Neuronal stem cell (in vitro differentiated cells): Measurements from ENCODE around the gene PNPLA7.
"Not testable (repeated sequence)": the region's sequence is repeated elsewhere in the genome, so short reads cannot be mapped to it uniquely, and the experiment has no call there.

ENCODE experiments used
- DNase-seq: peaks from one replicate; pipeline ENCODE4 v3.0.0-alpha.2; 2013; ENCODE audit warnings: low spot score
- H2AFZ ChIP-seq: one replicate; pipeline ENCODE4 v1.6.1; 2013; ENCODE audit warnings: mild to moderate bottlenecking, low read length, inconsistent platforms
- H2AK5ac ChIP-seq: 2 replicates; pipeline ENCODE4 v1.6.1; 2013; ENCODE audit warnings: low read depth, mild to moderate bottlenecking, inconsistent platforms, low read length, moderate library complexity, mixed read lengths
- H2BK120ac ChIP-seq: 2 replicates; pipeline ENCODE4 v1.6.1; 2013; ENCODE audit warnings: low read depth, mild to moderate bottlenecking, inconsistent platforms, low read length, moderate library complexity, mixed read lengths
- H2BK12ac ChIP-seq: one replicate; pipeline ENCODE4 v1.6.1; 2013; ENCODE audit warnings: low read length, inconsistent platforms
- H2BK15ac ChIP-seq: 2 replicates; pipeline ENCODE4 v1.6.1; 2013; ENCODE audit warnings: mild to moderate bottlenecking, low read length, inconsistent platforms, mixed read lengths
- H2BK5ac ChIP-seq: one replicate; pipeline ENCODE4 v1.6.1; 2013; ENCODE audit warnings: inconsistent platforms, mild to moderate bottlenecking, low read length, moderate library complexity
- H3K14ac ChIP-seq: one replicate; pipeline ENCODE4 v1.6.1; 2013; ENCODE audit warnings: low read length, inconsistent platforms
- H3K18ac ChIP-seq: 2 replicates; pipeline ENCODE4 v1.6.1; 2013; ENCODE audit warnings: low read length, inconsistent platforms
- H3K23ac ChIP-seq: 2 replicates; pipeline ENCODE4 v1.6.1; 2013; ENCODE audit warnings: low read depth, mild to moderate bottlenecking, mixed read lengths, low read length, inconsistent platforms; ENCODE audit not compliant: poor library complexity
- H3K27ac ChIP-seq: replicated peaks from 3 replicates; pipeline ENCODE4 v1.5.1; 2013; ENCODE audit warnings: low read length, inconsistent platforms
- H3K27me3 ChIP-seq, 3 experiments: 2 replicates each; pipeline ENCODE4 v1.6.1; 2013; ENCODE audit warnings: low read length in 3 of 3, mild to moderate bottlenecking in 2 of 3, inconsistent platforms in 1 of 3, low read depth in 1 of 3, mixed read lengths in 1 of 3, moderate library complexity in 1 of 3; ENCODE audit not compliant: control insufficient read depth in 3 of 3, insufficient read depth in 3 of 3
- H3K36me3 ChIP-seq, 2 donors: replicated peaks in 1 of 2; 2 replicates each; pipeline ENCODE4 v1.6.1; 2013; ENCODE audit warnings: low read length in 2 of 2; ENCODE audit not compliant: control insufficient read depth in 2 of 2, insufficient read depth in 2 of 2
- H3K4ac ChIP-seq: 2 replicates; pipeline ENCODE4 v1.6.1; 2013; ENCODE audit warnings: inconsistent platforms, mild to moderate bottlenecking, low read length, moderate library complexity
- H3K4me1 ChIP-seq, 2 donors: 1 replicate in 1 of 2; 2 replicates in 1 of 2; pipeline ENCODE4 v1.6.1; 2013; ENCODE audit warnings: low read length in 2 of 2, low read depth in 1 of 2; ENCODE audit not compliant: control insufficient read depth in 2 of 2, insufficient read depth in 1 of 2
- H3K4me2 ChIP-seq: one replicate; pipeline ENCODE4 v1.6.1; 2013; ENCODE audit warnings: mild to moderate bottlenecking, low read length, inconsistent platforms; ENCODE audit not compliant: insufficient read depth, poor library complexity, severe bottlenecking
- H3K4me3 ChIP-seq, 2 donors: 2 replicates each; pipeline ENCODE4 v1.5.1; 2013; ENCODE audit warnings: low read length in 2 of 2, mild to moderate bottlenecking in 2 of 2, inconsistent platforms in 1 of 2, moderate library complexity in 1 of 2
- H3K79me1 ChIP-seq: one replicate; pipeline ENCODE4 v1.6.1; 2013; ENCODE audit warnings: low read depth, mild to moderate bottlenecking, inconsistent platforms, low read length, moderate library complexity
- H3K9ac ChIP-seq: one replicate; pipeline ENCODE4 v1.6.1; 2013; ENCODE audit warnings: mild to moderate bottlenecking, low read depth, low read length, inconsistent platforms; ENCODE audit not compliant: poor library complexity
- H3K9me3 ChIP-seq, 2 donors: replicated peaks in 1 of 2; 2 replicates each; pipeline versions ENCODE3 to v1.6.1; 2013; ENCODE audit warnings: low read length in 2 of 2, mild to moderate bottlenecking in 2 of 2, inconsistent platforms in 1 of 2, low read depth in 1 of 2, mixed read lengths in 1 of 2, moderate library complexity in 1 of 2; ENCODE audit not compliant: control insufficient read depth in 2 of 2, insufficient read depth in 1 of 2
- H4K8ac ChIP-seq: one replicate; pipeline ENCODE4 v1.6.1; 2013; ENCODE audit warnings: low read depth, mild to moderate bottlenecking, inconsistent platforms, low read length, moderate library complexity
- H4K91ac ChIP-seq: one replicate; pipeline ENCODE4 v1.6.1; 2013; ENCODE audit warnings: low read length, low read depth, mild to moderate bottlenecking, inconsistent platforms; ENCODE audit not compliant: poor library complexity
- WGBS, 2 donors: extraction: QIAGEN DNeasy Blood & Tissue Kit; methylation state at CpG; one replicate each; pipeline ENCODE4 v1.1.7; 2013; ENCODE audit warnings: missing lambda C conversion rate in 2 of 2, mixed read lengths in 1 of 2; ENCODE audit not compliant: insufficient read length in 2 of 2, insufficient replicate concordance in 1 of 2; ENCODE audit errors: extremely low coverage in 2 of 2; 5-methylcytosine and 5-hydroxymethylcytosine counted together

Gene PNPLA7

GRCh38 chr9:137553654-137554053 is 3.5 kb upstream of the PNPLA7 start:
- not testable (repeated sequence) for H3K9ac ChIP-seq, H3K4ac ChIP-seq, H3K4me3 ChIP-seq, H3K27ac ChIP-seq, H2BK120ac ChIP-seq, H3K4me2 ChIP-seq, H3K18ac ChIP-seq, H3K79me1 ChIP-seq, H3K14ac ChIP-seq, DNase-seq, H2BK5ac ChIP-seq, H4K91ac ChIP-seq, H2AK5ac ChIP-seq, H3K23ac ChIP-seq, H2BK12ac ChIP-seq, H2BK15ac ChIP-seq, H2AFZ ChIP-seq, H3K27me3 ChIP-seq, H4K8ac ChIP-seq, H3K9me3 ChIP-seq
- H3K4me1 ChIP-seq = peaks cover 6 to 13% of the 10 kb centered on the region in 2 donors
- WGBS, 2 donors = no CpG with 5 or more reads among the region's 10 CpGs
- H3K36me3 ChIP-seq = peaks cover 29 to 54% of the 10 kb centered on the region in 2 donors

DNA sequence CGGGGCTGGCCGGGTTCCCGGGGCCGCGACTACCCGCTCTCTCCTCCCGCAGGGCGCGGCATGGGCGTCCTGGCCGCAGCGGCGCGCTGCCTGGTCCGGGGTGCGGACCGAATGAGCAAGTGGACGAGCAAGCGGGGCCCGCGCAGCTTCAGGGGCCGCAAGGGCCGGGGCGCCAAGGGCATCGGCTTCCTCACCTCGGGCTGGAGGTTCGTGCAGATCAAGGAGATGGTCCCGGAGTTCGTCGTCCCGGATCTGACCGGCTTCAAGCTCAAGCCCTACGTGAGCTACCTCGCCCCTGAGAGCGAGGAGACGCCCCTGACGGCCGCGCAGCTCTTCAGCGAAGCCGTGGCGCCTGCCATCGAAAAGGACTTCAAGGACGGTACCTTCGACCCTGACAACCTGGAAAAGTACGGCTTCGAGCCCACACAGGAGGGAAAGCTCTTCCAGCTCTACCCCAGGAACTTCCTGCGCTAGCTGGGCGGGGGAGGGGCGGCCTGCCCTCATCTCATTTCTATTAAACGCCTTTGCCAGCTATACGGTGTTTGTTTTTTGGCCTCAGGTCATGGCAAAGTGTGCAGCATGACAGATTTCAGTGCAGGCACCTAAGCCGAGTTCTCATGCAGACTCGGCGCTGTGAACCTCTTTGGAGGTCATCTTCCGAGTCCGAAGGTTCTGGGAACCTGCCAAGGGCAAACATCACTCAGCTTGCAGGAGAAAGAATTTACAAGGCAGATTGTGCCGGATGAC is 2.0 kb upstream of the PNPLA7 start:
- H3K18ac ChIP-seq = peak overlapping the region; percentile 77
- peaks cover 6 to 13% of the 10 kb centered on the region in 2 donors for H3K4me1 ChIP-seq
- no peak overlapping the region for H2BK15ac ChIP-seq
- H2AFZ ChIP-seq = peak overlapping the region; percentile 92
- no peak overlapping the region for H3K14ac ChIP-seq
- WGBS, 2 donors = no CpG with 5 or more reads among the region's 58 CpGs
- H2AK5ac ChIP-seq = peak overlapping the region; percentile 92
- H3K23ac ChIP-seq = peak overlapping the region; percentile 1
- no peak for DNase-seq
- H3K9me3 ChIP-seq = no peaks in the 10 kb centered on the region
- H3K4me3 ChIP-seq = peak overlapping the region; percentile 61 to 92
- H2BK5ac ChIP-seq = no peak overlapping the region
- H3K4ac ChIP-seq = peak overlapping the region; percentile 30
- no peak overlapping the region for H2BK120ac ChIP-seq
- peak overlapping the region; percentile 92 for H3K9ac ChIP-seq
- H3K4me2 ChIP-seq = peak overlapping the region; percentile 72
- H3K27me3 ChIP-seq = no peaks in the 10 kb centered on the region
- H3K36me3 ChIP-seq = peaks cover 26 to 45% of the 10 kb centered on the region in 2 donors
- no peak overlapping the region for H2BK12ac ChIP-seq
- no peak overlapping the region for H4K91ac ChIP-seq
- peaks cover 7% of the 10 kb centered on the region for H3K79me1 ChIP-seq
- peak overlapping the region; percentile 42 for H3K27ac ChIP-seq
- no peak overlapping the region for H4K8ac ChIP-seq

- Histone ChIP-seq H4K91ac (no peak within 1 kb of the TSS), H3K9ac (peak within 1 kb of the TSS; percentile 92), H3K14ac (no peak within 1 kb of the TSS), H3K4ac (peak within 1 kb of the TSS; percentile 30), H2BK5ac (no peak within 1 kb of the TSS), H2AFZ (peak within 1 kb of the TSS; percentile 94), H2BK12ac (no peak within 1 kb of the TSS), H3K36me3 (peaks cover 21 to 40% of the 10 kb centered on the region in 2 donors), H3K23ac (peak within 1 kb of the TSS; percentile 89), H3K4me2 (peak within 1 kb of the TSS; percentile 89), H2AK5ac (peak within 1 kb of the TSS; percentile 92), H4K8ac (no peak within 1 kb of the TSS), H3K18ac (peak within 1 kb of the TSS; percentile 96), H3K79me1 (peaks cover 5% of the 10 kb centered on the region), H3K27ac (peak within 1 kb of the TSS; percentile 42), H3K4me3 (peak within 1 kb of the TSS; percentile 61 to 92), H2BK120ac (no peak within 1 kb of the TSS), H3K27me3 (no peaks in the 10 kb centered on the region), H2BK15ac (peak within 1 kb of the TSS; percentile 75), H3K4me1 (peaks cover 6 to 13% of the 10 kb centered on the region in 2 donors), H3K9me3 (peaks cover 5% of the 10 kb centered on the region in 2 donors)
- peak; percentile 91 for DNase-seq
- WGBS, 2 donors = no CpG with 5 or more reads among the region's 106 CpGs
Observed at GRCh38 chr9:137551264-137552021, 1.2 kb upstream of the PNPLA7 start, which contains the start of gene MRPL41. Gene MRPL41, plus strand, starts transcription at chr9:137551879. Its CDS starts 203 bp downstream, at chr9:137552082.

DNA sequence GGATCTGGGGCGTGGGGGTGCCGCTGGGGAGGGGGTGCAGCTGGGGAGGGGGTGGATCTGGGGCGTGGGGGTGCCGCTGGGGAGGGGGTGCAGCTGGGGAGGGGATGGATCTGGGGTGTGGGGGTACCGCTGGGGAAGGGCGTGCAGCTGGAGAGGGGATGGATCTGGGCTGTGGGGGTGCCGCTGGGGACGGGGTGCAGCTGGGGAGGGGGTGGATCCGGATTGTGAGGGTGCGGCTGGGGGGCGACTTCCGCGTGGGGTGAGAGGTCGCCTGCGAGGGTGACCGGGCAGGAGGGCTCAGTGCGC is 709 bp upstream of the PNPLA7 start:
- Histone ChIP-seq H3K23ac (peak overlapping the region; percentile 89), H3K9me3 (peaks cover 7 to 11% of the 10 kb centered on the region in 2 donors), H3K18ac (peak overlapping the region; percentile 96), H3K4me3 (peak overlapping the region; percentile 54 to 85), H2AK5ac (peak overlapping the region; percentile 56), H3K4me1 (peaks cover 6 to 13% of the 10 kb centered on the region in 2 donors), H3K9ac (peak overlapping the region; percentile 81), H2BK15ac (peak overlapping the region; percentile 75), H2AFZ (peak overlapping the region; percentile 94), H3K36me3 (peaks cover 15 to 35% of the 10 kb centered on the region in 2 donors), H3K4me2 (peak overlapping the region; percentile 89)
- H2BK5ac ChIP-seq, H3K27me3 ChIP-seq, H2BK120ac ChIP-seq, H3K79me1 ChIP-seq, H4K8ac ChIP-seq, H3K27ac ChIP-seq, H4K91ac ChIP-seq, H3K4ac ChIP-seq, DNase-seq, H3K14ac ChIP-seq, H2BK12ac ChIP-seq: not testable (repeated sequence)
- WGBS, 2 donors = no CpG with 5 or more reads among the region's 17 CpGs
